ENCODE results near the gene RSPH1.
"Not testable (repeated sequence)": the region's sequence is repeated elsewhere in the genome, so short reads cannot be mapped to it uniquely, and the experiment has no call there.

Gene RSPH1

DNA sequence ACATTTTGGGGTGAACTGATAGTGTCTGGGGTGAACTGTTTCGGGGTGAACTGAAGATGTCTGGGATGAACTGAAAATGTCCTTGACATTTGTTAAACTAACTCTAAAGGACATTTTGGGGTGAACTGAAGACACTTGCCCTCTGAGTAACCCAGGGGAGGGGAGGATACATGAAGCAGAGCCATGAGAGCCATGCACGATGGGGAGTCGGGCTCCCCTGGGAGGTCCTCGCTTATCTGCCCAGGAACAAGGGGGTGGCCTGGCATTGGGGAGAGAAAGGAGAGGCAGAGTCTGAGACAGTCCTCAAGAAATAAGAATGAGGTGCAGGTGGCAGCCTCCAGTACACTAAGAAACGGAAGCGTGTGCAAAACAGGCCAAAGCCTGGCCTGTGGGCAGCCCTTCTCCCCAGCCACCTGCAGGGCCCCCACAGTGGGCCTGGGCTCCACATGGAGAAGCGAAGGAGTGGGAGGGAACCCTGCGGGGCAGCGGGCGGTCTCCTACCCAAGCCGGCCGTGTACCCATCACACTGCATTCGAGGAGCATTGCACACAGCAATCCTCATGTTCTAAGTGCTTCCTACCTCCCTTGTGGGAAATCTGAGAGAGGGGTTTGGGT, 24.2 kb downstream of the RSPH1 start:
- no peak for DNase-seq (ENCODE audit: low read depth, low spot score)
- TF ChIP-seq, protein P1, sequence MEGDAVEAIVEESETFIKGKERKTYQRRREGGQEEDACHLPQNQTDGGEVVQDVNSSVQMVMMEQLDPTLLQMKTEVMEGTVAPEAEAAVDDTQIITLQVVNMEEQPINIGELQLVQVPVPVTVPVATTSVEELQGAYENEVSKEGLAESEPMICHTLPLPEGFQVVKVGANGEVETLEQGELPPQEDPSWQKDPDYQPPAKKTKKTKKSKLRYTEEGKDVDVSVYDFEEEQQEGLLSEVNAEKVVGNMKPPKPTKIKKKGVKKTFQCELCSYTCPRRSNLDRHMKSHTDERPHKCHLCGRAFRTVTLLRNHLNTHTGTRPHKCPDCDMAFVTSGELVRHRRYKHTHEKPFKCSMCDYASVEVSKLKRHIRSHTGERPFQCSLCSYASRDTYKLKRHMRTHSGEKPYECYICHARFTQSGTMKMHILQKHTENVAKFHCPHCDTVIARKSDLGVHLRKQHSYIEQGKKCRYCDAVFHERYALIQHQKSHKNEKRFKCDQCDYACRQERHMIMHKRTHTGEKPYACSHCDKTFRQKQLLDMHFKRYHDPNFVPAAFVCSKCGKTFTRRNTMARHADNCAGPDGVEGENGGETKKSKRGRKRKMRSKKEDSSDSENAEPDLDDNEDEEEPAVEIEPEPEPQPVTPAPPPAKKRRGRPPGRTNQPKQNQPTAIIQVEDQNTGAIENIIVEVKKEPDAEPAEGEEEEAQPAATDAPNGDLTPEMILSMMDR (IDR thresholded peaks at IDR 0.05; ENCODE audit: low read depth, low read length): no peak
- in situ Hi-C loops (cut with HindIII; ENCODE audit: low sequenced_read_pairs): no loop called here
- H3K4me3 ChIP-seq (ENCODE audit: low read depth, low read length): no peak overlapping the region

DNA sequence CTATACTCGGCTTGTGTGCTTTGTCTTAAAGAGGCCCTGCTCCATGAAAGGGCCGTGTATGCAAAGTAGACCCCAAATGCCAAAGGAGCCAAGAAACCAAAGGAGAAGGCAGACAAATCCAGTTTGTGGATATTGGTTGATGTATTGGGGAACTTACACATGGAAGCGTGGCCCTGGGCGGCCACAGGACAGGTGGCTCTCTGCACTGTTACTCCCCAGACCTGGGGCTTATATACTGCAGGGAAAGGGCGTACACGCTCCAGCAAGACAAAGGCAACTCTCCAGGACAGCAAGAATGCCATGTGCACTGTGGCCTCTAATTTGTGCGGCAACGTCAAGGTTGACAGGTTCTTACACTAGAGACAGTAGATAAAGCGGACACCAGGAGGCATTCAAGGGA, 24.8 kb downstream of the RSPH1 start:
- no peak overlapping the region for H3K4me3 ChIP-seq (ENCODE audit: low read depth, low read length)
- in situ Hi-C loops (cut with HindIII; ENCODE audit: low sequenced_read_pairs): no loop called here
- TF ChIP-seq, protein P1 (IDR thresholded peaks at IDR 0.05; ENCODE audit: low read depth, low read length): no peak
- no peak for DNase-seq (ENCODE audit: low read depth, low spot score)

DNA sequence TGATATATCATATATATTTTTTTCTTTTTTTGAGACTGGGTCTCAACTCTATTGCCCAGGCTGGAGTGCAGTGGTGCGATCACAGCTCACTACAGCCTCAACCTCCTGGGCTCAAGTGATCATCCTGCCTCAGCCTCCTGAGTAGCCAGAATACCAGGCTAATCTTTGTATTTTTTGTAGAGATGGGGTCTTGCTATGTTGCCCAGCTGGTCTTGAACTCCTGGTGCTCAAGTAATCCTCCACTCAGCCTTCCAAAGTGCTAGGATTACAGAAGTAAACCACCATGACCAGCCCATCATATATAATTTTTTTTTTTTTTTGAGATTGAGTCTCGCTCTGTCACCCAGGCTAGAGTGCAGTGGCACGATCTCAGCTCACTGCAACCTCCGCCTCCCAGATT, 26.3 kb downstream of the RSPH1 start:
- H3K4me3 ChIP-seq (ENCODE audit: low read depth, low read length); in situ Hi-C loops (cut with HindIII; ENCODE audit: low sequenced_read_pairs); DNase-seq (ENCODE audit: low read depth, low spot score): not testable (repeated sequence)

DNA sequence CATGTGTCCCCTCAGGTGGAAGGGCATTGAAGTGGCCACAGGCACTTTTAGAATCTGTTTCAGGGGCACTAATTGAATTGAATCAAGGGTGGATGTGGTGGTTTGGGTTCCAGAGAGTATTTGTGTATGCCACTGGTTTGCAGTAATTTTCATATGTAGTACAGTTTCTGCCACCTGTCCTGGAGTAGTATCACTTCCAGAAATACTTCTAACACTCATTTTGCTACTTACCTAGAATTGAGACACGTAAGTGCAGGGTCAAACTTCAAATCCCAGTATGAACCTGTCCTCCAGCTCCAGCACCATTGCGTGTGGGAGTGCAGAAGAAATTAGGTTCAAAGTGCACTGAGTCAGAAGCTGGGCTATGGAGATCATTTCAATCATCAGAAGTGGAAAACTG, 26.8 kb downstream of the RSPH1 start:
- TF ChIP-seq, protein P1 (IDR thresholded peaks at IDR 0.05; ENCODE audit: low read depth, low read length): no peak
- H3K4me3 ChIP-seq (ENCODE audit: low read depth, low read length): no peak overlapping the region
- in situ Hi-C loops (cut with HindIII; ENCODE audit: low sequenced_read_pairs): no loop called here
- no peak for DNase-seq (ENCODE audit: low read depth, low spot score)

DNA sequence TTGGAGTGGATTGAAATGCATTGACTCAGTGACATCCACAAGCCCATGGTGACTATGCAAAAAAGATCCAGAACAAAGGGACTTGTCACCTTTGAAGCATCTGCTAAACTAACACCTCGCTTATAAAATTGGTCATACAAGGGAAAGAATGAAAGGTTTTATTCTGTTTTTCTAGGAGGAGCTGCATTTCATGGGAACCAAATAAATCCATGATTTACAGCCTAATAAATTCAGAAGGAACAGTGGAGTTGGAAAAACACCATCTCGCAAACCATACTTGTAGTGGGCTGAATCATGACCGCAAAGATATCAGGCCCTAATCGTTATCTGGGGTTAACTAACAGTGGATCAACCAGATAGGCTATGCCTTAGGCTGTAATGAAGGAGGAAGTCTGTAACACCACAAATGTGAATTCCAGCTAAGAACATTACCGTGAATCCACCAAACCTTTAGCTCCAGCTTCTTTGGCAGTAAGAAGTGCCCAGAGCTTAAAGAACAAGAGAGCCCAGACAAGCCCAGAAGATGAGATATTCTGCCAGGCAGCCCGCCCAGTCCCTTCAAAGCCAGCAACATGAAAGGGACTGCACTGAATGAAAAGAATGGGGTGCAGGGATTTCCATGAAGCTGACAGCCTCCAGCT, 27.4 kb downstream of the RSPH1 start:
- TF ChIP-seq, protein P1 (IDR thresholded peaks at IDR 0.05; ENCODE audit: low read depth, low read length): no peak
- in situ Hi-C loops (cut with HindIII; ENCODE audit: low sequenced_read_pairs): no loop called here
- H3K4me3 ChIP-seq (ENCODE audit: low read depth, low read length): no peak overlapping the region
- no peak for DNase-seq (ENCODE audit: low read depth, low spot score)

DNA sequence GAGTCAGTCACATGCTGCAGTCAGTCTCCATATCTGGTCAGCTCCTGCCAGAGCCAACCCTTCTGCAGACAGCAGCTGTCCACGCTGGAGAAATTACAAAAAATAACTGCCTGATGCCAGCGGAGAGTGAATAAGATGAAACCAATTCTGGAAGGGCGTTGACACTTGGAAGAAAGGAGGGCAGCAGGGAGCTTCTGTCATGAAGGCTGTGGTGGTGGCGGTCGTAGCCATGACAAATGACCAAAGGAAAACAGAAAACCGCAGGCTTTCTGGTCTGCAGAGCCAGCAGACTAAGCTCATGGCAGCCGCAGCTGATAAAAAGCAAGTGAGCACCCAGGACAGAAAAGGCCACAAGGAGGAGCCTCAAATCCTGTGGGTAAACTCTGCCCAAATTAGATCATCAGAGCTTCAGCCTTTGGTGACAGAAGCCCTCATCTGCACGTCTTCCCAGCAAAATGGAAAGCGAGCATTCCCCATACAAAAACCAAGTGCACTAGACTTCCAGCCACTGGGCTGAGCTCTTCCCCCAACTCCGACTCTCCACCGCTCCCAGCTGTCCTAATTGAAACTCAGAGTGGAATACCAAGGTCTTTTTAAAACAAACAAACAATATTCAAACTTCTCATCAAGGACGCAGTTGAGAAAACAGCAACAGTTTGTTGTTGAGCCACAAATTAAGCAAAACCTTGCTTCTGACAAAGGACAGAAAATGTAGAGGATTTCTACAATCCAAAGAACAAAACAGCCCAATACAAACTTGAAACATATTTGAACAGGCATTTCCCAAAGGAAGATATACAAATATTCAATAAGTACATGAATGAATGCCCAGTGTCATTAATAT, 28.7 kb downstream of the RSPH1 start:
- H3K4me3 ChIP-seq (ENCODE audit: low read depth, low read length): no peak overlapping the region
- TF ChIP-seq, protein P1 (IDR thresholded peaks at IDR 0.05; ENCODE audit: low read depth, low read length): peak; percentile 35
- peak; percentile 34 for DNase-seq (ENCODE audit: low read depth, low spot score)
- in situ Hi-C loops (cut with HindIII; ENCODE audit: low sequenced_read_pairs): no loop called here

DNA sequence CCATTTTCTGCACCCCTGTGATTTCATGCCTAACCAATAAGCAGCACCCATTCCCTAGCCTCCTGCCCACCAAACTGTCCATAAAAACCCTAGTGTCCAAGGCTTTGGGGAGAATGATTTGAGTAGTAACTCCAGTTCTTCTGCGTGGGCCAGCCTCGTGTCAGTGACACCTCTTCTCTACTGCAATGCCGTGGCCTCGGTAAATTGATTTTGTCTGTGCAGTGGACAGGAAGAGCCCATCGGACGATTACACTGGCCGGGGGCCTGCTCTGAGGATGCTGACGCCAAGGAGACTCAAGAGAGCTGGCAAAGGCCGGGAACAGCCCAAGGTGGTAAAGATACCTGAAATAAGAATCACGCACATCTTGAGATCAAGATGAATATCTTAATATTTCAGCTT, 29.3 kb downstream of the RSPH1 start:
- in situ Hi-C loops (cut with HindIII; ENCODE audit: low sequenced_read_pairs): no loop called here
- no peak for DNase-seq (ENCODE audit: low read depth, low spot score)
- TF ChIP-seq, protein P1 (IDR thresholded peaks at IDR 0.05; ENCODE audit: low read depth, low read length): no peak
- no peak overlapping the region for H3K4me3 ChIP-seq (ENCODE audit: low read depth, low read length)

Data from astrocyte of the spinal cord (primary cell).